CMK (cell line): Measurements from ENCODE around the gene GALNS.

Experiments used
- DNase-seq: peaks from one replicate; pipeline ENCODE4 v3.0.0-alpha.2; 2010; ENCODE audit warnings: low read depth

Gene GALNS

GRCh38 chr16:88857728-88858339 is 1.1 kb upstream of the GALNS start:
- no peak for DNase-seq

DNA sequence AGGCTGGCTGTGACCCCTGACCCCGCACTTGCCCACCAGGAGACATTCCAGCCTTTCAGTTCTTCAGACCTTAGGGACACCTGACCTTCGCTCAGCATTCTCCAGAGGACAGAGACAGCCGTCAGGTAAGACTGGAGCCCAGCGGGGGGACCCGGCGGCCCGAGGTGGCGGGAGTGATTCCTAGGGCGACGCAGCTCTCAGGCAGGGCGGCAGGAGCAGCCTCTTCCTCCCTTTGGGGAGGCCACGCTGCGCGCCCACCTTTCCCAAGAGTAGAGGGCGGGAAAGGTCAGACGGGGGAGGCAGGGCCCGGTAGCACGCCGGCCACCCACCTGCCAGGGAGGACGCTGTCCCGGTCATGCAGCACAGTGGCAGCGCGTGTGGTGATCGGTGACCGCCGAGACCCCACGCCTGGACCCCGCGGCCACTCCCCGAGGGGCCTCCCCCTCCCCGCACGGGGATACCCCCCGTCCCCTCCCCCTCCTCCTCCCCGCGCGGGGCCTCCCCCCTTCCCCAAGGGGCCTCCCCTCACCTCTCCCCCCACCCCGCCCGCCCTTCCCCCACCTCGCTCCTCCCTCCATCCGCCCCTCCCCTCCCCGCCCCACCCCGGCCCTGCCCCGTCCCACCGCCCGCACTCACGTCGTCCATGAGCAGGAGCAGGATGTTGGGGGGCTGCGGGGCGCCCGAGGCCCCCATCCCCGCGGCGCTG is 472 bp downstream of the GALNS start:
- DNase-seq: no peak

DNA sequence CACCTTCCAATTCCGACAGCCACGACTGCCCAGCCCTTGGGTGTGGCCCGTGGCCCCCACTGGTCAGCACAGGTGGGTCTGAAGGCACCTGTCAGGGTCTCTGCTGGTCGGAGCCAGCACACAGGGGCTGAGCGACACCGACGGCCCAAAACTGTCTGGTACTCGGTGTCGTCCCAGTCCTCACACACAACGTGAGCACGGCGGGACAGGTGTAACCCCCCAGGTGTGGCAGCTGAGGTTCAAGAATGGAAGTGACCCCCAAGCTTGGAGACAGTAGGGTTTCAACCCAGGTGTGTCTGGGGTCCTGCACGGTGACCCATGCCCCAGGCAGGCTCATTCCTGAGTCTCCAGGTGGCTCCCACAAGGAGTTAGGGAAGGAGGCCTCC is 1.0 kb downstream of the GALNS start:
- no peak for DNase-seq

DNA sequence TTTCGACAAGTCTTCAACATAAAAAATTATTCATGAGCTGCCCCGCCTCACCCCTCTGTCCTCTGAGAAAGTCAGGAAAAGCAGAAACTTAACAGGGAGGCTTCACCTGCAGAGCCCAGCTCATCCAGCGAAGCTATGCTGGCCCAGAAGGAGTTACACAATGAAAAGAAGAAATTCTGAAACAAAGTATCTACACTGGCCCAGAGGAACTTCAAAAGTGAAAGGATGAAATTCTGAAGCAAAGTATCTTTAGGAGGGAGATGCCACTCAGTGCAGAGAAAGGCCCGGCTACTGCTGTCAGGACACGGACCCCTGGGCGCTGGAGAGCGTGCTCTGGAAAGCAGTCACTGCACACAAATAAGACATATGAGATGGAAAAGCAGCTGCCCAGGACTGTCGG is 1.6 kb downstream of the GALNS start:
- no peak for DNase-seq

GRCh38 chr16:88854306-88855111 is 2.2 kb downstream of the GALNS start:
- DNase-seq: no peak

DNA sequence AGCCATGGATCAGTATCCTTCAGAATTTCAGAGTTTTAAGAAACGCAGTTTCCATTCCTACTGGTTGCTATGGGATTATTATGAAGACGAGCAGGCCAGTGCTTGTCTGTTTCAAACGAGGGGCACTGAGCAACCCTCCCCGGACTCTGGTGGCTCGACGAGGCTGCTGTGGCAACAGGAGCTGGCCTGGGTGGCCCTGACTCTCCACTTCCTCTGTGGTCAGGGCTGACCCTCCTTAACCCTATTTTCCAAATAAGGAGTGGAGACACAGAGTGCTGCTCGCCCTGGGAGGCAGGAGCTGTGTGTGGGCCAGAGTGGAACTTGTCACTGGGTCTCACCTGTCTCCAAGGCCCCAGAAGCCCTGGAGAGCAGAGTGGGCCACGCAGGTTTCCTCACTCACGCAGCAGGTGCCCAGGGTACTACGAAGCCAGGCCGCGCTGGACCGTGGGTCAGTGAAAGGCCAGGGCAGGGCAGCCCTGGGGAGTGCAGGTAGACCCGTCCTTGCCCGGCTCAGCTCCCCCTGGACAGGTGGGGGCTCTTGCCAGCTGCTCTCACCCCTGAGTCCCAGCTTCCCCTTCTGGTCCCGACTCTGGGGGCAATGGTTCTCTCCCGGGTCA is 3.3 kb downstream of the GALNS start:
- DNase-seq: no peak

DNA sequence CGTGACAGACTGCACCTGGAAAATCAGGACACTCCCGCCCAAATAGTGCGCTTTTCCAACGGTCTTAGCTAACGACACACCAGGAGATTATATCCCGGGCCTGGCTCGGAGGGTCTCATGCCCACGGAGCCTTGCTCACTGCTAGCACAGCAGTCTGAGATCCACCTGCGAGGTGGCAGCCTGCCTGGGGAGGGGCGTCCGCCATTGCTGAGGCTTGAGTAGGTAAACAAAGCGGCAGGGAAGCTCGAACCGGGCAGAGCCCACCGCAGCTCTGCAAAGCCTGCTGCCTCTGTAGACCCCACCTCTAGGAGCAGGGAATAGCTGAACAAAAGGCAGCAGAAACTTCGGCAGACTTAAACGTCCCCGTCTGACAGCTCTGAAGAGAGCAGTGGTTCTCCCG is 5.1 kb downstream of the GALNS start:
- DNase-seq: no peak

DNA sequence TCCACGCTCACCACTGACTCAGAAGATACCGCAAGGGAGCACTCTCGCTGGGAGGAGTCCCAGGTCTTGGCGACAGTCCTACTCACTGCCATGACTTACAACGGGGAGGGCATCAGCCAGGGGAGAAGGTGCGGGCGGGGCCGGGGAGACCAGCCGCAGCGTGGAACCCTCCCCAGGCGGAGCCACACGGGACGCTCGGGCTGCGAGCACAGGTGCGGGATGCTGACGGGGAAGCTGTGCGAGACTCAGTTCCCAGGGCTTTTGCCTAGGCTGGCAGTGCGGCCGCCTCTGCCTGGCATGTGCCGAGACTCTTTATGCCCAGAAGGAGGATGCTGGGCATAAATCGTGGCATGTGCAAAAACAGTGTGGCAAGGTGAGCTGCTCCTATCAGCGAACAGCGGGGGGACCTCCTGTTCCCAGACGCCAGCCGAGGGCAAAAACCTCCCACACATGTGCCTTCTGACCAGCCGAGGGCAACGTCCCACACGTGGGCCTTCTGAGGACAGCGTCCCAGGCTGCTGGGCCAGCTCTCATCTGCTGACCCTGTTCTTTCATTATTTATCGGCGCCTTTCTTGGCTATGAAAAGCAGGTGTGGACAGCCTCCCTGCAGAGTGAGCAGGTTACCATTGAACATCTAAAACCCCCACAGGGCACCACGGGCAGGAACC is 6.1 kb downstream of the GALNS start:
- no peak for DNase-seq

DNA sequence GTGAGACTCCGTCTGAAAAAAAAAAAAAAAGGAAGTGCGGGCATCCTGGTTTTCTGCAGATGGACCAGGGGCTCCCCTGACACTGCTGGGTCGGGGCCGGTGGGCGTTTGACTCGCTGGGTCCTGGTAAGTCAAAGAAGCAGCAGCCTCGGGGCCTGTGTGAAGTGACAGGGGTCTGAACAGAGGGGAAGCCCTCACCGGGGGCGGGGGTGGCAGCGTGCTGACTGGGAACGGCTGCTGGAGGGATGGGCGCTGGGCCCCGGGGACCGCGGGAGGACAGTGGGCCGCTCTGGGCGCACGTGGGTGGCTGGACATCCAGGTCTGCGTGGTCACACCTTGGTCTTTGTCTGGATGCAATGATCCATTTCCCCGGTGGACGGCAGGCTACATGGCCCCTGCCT is 8.2 kb downstream of the GALNS start:
- no peak for DNase-seq

GRCh38 chr16:88847654-88848053 is 9.1 kb downstream of the GALNS start:
- no peak for DNase-seq

GRCh38 chr16:88846088-88846487 is 10.7 kb downstream of the GALNS start:
- no peak for DNase-seq

- no peak for DNase-seq
Measured at GRCh38 chr16:88844419-88845036, 12.2 kb downstream of the GALNS start.

DNA sequence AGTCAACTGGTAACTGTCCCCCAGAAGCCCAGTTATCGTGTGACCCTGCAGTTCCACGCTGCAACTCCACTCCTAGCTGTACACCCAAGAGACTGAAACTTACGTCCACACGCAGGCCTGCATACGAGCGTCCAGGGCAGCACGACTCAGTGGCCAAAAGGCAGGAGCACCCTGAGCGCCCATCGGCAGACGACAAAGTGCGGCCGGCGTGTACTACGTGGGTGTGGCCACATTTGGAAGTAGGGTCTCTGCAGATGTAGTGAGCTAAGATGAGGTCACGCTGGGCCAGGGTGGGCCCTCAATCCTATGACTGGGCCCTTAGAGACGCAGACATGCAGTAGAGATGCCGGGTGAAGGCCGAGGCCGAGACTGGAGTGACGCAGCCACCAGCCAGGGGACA is 13.5 kb downstream of the GALNS start:
- no peak for DNase-seq

- no peak for DNase-seq
Measured at GRCh38 chr16:88842806-88843205, 13.9 kb downstream of the GALNS start.

GRCh38 chr16:88842308-88842756 is 14.4 kb downstream of the GALNS start:
- DNase-seq: no peak

- no peak for DNase-seq
Measured at GRCh38 chr16:88841521-88842307, 15.0 kb downstream of the GALNS start.

DNA sequence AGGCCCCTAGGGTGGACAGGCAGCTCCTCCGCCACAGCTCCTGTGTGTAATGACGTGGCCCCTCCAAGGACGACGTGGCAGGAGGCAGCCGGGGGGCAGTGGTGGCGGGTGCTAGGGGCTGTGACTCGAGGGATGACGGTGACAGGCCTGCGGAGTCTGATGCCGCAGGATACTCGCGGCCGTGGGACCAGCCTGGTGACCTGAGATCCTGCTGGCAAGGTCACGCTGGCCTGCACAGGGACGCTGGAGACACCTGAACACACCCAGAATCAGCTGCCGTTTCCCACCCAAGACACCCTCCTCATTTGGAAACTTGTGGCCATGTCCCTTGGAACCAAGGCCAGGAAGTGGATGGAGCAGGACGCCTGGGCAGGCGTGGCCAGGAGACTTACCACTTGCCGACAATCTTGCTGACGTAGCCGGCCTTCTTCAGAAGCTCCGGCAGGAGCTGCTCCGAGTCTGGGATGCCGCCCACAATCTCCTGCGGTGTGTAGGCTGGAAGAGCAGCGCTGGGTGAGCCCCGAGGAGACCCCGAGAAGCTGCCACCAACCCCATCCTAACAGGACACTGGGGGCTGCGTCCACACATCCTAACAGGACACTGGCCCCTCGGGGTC is 16.0 kb downstream of the GALNS start:
- DNase-seq: no peak

DNA sequence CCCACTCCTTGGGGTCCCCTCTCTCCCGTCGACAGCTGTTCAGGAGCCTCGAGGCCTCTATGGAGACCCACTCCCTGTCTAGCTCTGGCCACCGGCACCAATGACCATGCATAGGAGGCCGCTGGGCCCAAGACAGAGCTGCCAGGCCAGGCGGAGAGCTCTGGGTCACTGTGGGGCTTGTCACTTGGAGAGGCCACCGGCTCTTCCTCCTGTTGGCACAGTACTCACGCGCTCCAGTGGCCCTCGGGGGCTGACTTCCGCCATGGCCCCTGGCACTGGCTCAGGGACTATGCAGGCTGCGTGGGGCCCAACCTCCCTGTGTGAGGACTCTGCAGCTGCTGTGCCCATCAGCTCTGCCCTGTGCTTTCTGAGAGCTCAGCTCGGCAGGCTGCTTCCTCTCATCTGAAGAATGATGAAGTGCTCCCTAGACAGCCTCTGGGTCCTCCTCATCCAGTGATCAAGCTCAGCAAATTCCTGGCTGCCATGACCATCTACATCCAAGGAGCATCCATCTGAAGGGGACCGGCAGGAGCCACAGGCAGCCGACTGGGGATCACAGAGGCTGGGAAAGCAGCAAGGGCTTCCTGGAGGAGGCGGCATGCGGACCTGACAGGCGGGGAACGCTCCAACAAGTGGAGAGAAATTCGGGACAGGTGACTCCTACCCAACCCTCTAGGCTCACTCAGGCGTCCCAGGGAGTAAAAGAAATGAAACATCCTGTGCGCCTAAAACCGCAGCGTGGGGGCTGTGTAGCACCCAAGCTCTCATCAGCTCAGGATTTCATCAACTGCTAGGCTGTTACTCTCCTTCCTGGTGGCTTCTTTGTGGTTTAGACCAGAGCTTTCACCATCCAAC is 16.8 kb downstream of the GALNS start:
- no peak for DNase-seq

- peak; percentile 79 for DNase-seq
Measured at GRCh38 chr16:88839026-88839529, 17.7 kb downstream of the GALNS start.
